Brain pericyte (primary cell): Measurements from ENCODE around the gene SEC16A.
"Not testable (repeated sequence)": the region's sequence is repeated elsewhere in the genome, so short reads cannot be mapped to it uniquely, and the experiment has no call there.

Experiments used
- DNase-seq: peaks from one replicate; pipeline ENCODE4 v3.0.0-alpha.2; 2012; ENCODE audit warnings: low read depth, low spot score

SEC16A gene

DNA sequence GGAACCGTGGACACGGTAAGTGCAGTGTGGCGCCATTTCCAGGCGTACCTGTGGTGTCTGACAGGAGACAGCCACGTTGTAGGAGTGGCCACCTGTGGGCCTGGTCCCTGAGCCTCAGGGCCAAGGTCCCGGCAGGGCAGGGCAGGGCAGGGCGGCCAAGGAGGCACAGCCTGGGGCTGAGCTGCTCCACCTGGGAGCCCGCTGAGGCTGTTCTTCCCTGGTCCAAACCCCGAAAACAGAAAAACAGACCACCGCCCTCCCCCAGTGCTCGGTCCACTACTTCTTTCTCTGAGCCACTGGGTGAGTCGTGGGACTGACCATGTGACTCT, 63.8 kb downstream of the SEC16A start:
- no peak for DNase-seq

DNA sequence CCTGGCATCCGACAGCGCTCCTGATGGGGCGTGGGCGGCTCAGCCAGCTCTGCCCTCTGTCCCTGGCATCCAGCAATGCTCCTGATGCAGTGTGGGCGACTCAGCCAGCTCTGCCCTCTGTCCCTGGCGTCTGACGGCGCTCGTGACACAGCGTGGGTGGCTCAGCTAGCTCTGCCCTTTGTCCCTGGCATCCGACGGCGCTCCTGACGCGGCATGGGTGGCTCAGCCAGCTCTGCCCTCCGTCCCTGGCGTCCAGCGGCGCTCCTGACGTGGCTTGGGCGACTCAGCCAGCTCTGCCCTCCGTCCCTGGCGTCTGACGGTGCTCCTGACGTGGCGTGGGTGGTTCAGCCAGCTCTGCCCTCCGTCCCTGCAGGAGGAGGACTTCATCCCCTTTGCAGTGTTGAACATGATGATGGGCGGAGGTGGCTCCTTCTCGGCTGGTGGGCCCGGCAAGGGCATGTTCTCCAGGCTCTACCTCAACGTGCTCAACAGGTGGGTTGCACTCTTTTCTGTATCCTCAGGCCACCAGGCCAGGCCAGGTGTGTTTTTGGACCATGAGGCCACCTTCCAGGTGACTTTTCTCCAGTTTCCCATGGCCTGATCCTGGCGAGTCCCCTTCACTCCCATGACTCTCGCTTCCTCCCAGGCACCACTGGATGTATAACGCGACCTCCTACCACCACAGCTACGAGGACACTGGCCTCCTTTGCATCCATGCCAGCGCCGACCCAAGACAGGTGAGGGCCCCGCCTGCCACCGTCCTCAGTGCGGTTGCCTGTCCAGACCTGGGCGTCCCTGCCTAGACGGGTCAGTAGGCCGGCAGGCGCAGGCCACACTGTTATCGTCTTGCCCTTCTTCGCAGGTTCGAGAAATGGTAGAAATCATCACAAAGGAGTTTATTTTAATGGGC, 64.4 kb downstream of the SEC16A start:
- DNase-seq, result no peak

DNA sequence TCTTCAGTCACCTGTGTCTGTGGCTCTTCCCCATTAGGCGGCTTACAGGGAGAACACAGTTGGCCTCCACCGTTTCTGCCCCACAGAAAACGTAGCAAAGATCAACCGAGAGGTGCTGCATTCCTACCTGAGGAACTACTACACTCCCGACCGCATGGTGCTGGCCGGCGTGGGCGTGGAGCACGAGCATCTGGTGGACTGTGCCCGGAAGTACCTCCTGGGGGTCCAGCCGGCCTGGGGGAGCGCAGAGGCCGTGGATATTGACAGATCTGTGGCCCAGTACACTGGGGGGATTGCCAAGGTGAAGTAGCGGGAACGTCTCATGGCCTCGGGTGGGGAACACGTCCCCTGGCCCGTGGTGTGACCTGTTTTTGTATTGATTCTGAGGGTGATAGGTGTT, 65.9 kb downstream of the SEC16A start:
- DNase-seq, result no peak

DNA sequence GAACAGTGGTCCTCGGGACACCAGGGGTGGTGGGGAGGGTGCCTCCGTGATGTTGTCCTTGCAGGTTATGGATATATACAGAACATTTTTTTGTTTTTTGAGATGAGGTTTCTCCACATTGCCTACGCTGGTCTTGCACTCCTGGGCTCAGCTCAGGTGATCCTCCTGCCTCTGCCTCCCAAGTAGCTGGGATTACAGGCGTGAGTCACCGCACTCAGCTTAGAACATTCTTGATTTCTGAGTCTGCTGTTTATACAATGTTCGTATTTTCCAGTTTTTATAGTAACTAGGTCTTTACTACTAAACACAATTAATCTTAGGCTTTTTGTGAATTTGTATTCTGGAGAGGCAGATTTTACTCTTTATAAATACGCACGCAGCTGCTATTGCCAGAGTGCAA, 66.4 kb downstream of the SEC16A start:
- DNase-seq, result no peak

DNA sequence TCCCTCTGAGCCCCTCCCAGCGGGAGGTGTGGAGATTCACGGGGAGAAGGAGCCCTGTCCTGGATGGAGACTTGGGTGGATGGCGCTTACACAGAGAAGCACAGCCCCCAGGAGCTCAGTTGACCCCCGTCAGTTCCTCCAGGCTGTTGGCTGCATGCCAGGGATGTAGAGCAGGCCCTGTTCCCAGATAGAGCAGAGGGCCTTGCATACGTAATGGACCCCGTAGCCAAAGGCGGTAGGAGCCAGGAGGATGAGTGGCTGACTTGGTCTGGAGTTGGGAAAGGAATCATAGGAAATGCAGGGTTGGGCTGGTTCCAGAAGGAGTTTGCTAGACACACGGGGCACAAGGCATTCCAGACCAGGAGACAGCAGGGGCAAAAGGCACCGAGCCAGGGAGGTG, 69.9 kb downstream of the SEC16A start:
- DNase-seq, result no peak

DNA sequence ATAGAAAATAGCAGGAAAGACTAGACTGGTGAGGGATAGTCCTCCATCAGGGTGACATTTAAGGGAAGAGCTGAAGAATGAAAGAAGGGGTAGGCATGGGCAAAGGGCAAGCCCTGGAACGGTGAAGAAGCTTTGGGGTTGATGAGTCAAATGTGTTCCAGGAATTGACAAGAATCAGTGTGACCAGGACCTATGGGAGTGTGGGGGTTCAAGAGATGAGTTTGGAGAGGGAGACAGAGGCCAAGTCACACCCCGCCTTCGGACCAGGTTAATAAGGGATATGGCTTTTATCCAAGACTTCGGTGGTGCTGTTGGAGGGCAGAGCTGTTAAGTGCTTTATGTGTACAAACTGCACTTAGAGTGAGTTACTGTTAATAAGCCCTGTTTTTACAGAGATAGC, 71.5 kb downstream of the SEC16A start:
- DNase-seq, result no peak

DNA sequence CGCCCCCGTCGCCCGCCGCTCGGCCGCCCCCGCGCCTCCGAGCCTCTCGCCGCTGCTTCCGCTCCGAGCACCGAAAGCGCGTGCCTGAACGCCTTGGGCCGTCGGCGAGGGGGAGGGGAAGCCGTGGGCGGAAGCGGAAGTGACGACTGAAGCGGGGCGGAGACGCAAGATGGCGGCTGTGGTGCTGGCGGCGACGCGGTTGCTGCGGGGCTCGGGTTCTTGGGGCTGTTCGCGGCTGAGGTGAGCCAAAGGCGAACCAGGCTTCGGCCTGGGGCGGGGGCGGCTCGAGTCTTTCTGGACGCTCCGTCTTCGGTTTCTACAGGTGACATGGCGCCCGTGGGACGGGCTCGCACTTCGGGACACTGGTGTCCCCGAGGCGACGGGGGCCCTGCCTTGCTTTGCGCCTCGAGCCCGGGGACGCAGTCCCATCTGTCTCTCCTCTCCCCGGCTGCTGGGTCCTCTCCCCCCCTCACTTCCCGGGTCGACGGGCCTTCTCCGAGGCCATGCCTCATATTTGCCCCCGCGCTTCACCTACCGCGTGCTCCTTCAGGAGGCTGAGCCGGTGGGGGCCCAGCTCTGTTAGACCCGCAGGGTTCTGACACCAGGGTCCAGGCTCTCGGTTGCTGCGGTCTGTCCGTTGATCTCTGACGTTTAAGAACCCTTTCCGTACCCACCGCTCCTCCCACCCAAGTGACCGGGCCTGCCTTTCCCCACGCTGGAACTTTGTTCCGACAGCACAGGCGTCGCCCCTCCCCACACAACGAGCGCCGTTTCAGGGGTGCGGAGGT, 72.1 kb downstream of the SEC16A start, which contains the start of the genes ENTR1 and PMPCA:
Gene ENTR1 (minus strand): TSS at position 115 of the 788 bp plus-strand sequence. CDS start 217 bp downstream, outside the sequence.
Gene PMPCA (plus strand): TSS at position 159 of the 788 bp plus-strand sequence. CDS start 11 bp downstream, at position 170.
- peak; percentile 33 for DNase-seq

DNA sequence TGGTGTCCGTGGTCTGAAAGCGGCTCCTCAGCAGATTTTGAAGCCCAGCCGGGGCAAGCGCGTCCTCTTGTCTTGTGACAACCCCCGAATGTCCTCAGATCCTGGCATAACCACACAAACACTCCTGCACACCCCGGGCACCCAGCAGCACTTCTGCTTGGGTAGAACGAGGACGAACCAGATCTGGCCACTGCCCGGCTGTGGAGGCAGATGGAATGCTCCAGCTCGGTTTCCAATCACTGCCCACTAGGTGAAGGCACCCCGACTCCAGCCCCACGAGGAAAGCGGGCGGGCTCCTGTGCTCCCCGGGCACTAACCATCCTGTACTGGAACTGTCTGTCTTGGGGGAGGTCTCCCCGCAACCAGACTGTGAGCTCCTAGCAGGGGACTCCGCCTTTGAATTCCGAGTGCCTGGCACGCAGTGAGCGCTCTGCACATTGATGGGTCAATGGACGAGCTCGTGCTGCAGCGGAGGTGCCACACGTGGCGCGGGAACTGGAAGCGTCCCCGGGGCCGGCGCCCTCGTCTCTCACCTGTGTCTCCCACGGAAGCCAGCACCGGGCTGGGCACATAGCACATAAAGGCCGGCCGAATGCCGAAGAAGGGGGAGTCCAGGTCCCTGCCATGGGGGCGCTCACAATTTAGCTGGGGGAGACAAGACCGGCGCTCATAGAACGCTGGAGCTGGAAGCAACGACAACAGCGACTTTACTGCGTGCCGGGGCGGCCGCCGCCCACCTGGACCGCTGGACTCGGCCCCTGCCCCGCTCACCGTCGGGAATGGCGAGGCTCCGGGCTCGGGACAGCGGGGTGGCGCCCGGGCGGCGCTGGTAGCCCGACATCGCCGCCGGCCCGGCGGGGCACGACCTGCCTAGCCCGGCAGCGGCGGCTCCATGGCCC, 73.0 kb downstream of the SEC16A start:
- no peak for DNase-seq

DNA sequence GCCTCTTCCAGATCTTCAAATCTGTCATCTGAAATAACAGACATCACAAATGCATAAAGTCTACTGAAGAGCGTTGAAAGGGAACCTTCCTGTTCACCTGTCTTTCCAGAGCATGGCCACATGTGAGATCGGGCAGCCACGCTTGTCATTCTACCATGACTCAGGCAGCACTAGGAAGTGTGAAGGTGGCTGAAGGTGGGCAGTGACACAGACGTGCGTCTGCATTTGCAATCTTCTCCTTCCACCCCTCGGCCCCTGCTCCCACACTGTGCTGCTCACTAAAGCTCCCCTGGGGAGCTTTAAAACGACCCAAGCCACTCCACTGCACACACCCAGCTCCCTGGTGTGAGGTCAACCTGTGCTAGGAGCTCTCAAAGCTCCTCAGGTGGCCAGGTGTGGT, 74.9 kb downstream of the SEC16A start:
- DNase-seq, result no peak

DNA sequence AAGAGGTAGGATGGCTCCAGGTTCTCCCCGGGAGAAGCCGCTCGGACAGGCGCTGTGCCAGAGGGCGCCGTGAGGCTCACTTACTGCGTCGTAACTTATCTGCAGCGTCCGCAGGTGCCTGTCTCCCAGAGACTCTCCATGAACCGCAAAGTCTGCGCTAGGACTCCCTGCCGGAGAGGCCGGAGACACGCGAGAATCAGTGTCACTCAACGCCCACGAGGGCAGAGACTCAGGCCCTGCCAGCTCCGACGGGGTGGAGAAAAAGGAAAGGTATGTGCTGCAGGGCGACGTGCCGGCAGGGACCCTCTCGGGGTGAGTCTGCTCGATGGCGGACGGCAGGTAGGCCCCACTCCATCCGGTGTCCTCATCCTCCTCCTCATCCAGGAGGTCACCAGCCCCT, 75.8 kb downstream of the SEC16A start:
- not testable (repeated sequence) for DNase-seq

DNA sequence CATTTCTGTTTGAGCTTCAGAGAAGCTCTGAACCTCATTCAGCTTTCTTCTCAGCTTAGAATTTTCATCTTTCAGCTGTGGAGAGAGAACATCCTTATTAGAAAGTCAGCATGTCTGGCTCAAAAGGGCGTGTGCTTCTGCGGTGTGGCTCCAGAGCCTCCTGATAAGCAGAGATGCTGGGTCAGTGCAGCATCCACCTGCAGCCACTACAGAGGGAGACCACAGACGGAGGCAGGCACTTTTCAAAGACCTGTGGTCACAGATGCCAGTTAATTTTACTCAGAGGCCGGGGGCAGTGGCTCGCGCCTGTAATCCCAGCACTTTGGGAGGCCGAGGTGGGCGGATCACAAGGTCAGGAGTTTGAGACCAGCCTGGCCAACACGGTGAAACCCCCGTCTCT, 76.9 kb downstream of the SEC16A start:
- not testable (repeated sequence) for DNase-seq

DNA sequence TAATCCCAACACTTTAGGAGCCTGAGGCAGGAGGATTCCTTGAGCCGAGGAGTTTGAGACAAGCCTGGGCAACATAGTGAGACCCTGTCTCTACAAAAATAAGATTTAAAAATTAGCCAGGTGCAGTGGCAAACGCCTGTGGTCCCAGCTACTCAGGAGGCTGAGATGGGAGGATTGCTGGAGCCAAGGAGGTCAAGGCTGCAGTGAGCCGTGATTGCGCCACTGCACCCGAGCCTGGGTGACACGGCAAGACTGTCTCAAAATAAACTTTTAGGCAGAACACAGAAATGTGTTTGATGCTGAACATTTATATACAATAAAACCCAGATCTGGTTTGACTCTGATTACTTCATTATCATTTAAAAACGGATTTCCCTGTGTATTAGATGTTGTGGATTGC, 77.4 kb downstream of the SEC16A start:
- no peak for DNase-seq

DNA sequence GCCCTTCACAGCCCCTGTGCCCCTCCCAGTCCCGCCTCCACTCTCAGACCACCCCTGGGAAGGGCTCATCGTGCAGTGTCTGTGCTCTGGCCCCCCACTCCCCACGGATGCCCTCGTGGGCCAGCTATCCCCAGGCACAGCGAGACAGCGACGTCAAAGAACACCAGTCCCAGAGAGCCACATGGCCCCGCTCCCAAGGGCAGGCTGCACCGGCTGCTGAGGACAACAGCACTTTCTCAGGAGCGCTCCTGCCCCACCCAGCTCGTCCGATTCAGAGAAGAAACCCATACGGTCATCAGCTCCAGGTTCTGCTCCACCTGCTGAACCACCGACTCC, 78.1 kb downstream of the SEC16A start:
- no peak for DNase-seq

DNA sequence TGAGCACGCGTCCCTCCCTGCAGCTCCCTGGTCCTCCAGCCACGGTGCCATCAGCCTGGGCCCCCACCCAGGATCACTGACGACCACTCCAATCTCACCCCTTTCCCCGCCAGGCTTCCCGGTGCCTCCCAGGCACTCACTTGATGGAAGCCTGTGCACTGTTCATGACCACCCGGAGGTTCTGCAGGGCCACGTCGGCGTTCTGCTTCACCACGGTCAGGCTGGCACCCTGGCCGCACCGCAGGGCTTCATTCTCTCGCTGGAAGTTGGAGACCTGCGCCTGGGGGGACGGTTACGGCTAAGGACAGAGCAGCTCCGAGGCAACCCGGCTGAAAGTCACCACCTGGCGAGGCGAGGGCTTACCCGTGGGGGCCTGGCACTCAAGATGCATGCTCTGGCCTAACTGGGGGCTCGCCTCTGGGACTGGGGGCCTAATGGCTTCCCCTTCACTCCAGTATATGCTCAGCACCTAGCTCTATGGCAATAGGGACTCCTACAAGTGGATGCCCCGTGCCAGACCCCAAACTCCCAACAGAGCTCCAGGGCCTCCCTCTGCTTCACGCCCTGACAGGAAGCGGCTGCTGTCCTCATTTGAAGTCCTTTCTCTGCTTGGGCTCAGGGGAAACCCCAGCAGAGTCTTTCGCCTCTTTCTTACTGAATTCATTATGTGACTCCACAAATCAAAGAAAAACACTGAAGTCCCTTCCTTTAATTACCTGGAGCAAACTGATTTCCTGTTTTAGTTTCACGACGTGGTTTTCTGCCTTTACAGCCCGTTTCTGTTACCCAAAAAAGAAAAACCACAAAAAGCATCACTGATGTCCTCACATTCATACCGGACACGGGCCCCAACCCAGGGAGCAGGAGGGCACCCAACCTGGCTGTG, 78.7 kb downstream of the SEC16A start:
- no peak for DNase-seq

DNA sequence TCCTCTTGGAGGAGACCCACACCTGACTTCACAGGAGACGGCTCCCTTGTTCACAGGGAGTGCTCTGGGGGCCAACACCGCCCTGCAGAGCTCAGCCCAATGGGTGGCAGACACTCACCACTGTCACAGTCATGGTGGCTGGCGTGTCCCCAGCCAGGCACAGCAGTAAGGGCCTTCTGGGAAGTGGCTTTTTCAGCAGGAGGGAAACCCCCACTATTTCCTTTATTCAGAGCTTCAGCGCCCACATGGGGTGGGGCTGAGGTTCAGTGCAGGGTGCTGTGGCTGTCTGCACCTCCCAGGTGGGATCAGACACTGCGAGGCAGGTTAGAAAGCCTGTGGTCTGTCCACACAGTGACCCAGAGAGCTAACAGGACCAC, 79.3 kb downstream of the SEC16A start:
- DNase-seq, result no peak

DNA sequence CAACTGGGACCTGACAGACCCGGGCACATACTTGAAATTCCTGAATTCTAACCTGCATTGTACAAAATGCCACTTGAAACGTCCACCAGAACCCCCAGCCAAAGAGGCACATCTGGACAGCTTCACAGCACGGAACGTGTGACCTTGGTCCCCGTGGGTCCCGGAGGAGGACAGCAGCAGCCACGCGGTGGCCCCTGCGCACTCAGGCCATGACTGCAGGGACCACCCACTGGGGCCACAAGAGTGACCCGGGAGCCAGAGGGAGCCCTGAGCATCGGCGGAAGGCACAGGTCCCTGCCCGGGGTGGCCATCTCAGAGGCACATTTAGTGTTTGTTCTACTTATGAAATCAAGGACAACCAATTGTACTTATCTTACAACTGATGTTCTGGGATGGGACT, 80.8 kb downstream of the SEC16A start:
- no peak for DNase-seq

DNA sequence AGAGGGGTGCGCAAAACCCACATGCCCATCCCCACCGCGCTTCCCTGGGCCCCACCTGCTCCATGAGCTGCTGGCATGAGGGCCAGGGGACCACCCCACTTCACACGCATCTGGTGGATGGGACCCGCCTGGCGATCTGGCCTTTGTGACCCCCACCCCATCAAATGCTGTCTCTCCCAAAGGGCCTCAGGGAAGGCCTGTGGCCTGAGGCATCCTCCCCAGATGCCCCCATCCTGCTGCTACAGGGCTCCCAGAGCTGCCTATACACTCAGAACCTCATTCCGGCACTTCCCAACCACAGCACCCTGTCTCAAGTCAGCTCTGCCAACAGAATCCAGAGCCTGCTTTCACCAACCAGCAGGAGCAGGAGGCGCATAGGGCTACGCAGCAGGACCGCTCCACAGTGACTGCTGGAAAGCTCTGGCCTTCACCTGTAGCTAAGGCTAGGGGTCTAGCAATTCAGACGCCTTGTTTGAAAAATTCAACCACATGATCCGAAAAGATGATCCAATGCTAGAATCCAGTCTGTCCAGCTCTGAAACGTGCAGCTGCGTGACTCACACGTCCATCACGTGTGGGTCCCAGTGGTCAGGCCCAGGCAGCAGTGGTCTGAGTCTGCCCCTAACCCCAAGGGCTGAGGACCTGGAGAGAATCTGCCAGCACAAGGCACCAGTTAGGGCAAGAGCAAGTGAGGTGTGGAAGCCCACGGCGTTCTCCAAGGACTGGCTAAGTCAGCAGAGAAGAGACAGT, 81.5 kb downstream of the SEC16A start:
- DNase-seq, result no peak

DNA sequence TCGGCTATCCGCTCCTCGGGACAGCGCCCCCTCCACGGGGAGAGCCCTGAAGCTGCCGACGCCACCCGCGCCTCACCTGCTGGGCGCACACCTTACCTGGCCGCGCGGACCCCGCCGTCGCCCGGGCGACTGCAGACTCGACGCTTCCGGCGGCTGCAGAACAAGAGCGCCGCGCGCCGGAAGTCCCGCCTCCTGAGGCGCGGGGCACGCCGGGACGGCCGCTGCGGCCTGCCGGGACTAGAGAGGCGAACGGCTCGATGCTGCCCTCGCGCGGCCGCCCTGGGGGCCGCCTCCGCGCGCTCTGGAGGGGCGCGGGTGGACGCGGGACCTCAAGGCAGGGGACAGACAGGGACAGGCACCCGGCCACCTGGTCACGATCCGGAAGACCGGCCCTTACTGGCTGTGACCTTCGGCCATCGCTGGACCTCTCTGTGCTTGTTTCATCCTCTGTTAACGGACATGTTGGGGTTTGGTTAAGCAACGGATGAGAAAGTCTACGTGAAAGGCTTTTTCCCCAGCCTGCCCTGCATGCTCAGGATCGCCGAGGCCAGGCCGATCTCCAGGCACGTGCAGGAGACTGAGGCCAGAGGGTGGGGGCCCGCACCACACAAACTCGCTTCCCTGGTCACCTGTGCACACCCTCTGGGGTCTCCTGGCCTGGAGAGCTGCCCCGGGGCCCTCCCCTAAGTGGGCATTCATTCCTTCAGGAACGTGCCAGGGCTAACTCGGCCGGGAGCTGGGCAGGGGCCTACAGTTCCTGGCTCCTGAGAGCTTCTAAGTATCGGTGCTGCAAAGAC, 82.6 kb downstream of the SEC16A start, which contains the start of gene SNAPC4:
Gene SNAPC4 (minus strand): TSS at position 133 of the 797 bp plus-strand sequence. CDS start 1,742 bp downstream, outside the sequence.
- no peak for DNase-seq
